ENCODE measurements around the gene NBEA.

The NBEA gene

GRCh38 chr13:35524171-35524570, 582.1 kb downstream of the NBEA start:
- DNase-seq: no peak

GRCh38 chr13:35526577-35526976, 584.5 kb downstream of the NBEA start:
- DNase-seq: no peak

DNA sequence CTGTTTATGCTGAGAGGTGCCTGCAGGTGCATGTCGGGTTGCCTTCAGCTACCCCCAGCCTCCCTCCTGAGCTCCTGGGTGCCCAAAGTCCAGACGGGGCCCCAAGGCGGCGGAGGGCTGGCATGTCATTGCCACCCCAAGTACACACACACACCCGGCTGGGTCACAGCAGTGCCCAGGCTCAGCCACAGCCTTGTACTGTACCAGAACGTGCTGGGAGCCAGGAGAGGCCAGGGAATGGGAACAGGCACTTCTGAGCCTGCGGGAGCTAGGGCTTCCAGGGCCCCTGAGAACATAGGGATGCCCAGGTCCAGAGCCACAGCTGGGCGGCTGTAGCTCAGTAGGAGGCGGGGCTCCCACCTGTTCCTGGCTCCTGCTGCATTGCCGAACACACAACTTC, 585.4 kb downstream of the NBEA start:
- no peak for DNase-seq

- DNase-seq: no peak
Observed at GRCh38 chr13:35530147-35530546, 588.1 kb downstream of the NBEA start.

DNA sequence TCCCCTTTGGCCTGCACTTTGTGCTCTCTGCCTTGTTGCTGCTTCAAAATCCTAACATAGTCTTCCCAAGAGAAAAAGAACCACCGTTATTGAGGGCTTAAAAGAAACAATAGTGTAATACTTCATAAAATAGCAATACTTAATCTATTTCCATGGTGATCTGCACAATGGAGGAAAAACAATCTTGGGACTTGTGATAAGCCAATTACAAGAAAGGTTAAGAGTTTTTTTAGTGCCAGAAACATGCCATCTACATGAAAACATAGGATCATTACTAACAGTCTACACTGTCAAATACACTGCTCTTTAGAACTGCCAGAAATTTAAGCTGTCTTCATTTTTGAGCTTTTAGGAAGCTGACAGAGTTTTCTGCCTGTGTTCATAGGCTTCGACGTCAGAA, 588.5 kb downstream of the NBEA start:
- no peak for DNase-seq

GRCh38 chr13:35531526-35531925, 589.5 kb downstream of the NBEA start:
- DNase-seq: no peak

DNA sequence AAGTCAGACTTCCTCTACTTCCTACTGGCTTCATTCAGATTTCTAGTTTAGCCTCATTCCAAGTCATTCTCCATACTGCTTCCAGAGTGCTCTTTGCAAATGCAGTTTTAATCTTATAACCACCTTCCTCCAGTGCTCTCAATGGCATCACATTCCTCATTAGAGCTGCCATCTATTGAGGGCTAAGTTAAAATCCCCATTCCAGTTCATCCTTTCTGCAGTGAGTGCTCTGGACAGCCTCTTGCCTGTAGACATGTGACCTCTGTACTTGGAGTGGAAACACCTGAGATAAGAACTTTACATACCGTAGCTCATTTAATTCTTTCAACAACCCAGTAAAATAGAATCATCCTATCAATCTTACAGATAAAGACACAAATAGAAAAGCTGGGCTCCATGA, 592.3 kb downstream of the NBEA start:
- DNase-seq: no peak

- no peak for DNase-seq
Observed at GRCh38 chr13:35548790-35549189, 606.7 kb downstream of the NBEA start.

DNA sequence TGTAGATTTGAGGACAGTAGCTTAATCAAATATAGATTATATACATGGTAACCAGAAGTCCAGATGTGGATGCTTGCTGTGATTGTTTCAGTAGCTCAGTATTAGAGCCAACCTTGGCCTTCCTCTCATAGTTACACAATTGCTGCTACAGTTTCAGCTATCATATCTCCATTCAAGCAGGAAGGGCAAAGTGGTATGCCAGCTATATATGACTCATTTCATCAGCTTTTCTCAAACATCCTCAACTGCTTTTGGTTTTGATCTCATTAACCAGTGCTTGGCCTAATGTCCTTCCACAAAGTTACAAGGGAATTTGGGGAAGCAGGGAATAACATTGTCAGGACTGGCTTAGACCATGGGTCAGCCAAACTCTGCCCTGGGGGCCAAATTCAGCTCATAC, 607.4 kb downstream of the NBEA start:
- no peak for DNase-seq

GRCh38 chr13:35552172-35552844, 610.2 kb downstream of the NBEA start:
- no peak for DNase-seq

DNA sequence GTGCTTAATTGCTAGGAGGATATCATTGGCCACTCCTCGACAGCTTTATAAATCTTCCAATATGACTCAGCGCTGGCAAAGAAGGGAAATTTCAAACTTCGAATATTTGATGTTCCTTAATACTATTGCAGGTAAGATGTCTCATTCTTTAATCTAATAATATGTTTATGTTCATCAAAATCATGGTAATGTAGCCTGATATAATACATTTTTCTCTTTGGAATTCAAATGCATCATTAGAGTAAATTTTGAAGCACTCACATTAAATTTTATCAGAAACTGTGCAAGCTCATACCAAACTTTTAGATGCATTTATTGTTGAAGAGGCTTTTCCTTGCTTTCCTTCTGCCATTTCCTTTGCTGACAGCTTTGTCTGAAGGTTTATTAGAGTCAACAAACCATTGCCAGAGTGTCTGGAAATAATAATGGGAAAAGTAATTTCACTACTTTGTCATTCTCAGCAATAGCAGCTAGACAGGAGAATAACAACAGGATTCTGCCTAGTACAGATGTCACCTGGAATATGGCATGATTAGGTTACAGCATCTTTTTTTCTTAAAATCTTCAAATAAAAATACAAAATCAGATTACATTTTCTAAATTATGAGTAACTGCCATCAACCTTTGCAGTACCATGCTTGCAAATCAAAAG, 613.0 kb downstream of the NBEA start:
- DNase-seq: no peak

DNA sequence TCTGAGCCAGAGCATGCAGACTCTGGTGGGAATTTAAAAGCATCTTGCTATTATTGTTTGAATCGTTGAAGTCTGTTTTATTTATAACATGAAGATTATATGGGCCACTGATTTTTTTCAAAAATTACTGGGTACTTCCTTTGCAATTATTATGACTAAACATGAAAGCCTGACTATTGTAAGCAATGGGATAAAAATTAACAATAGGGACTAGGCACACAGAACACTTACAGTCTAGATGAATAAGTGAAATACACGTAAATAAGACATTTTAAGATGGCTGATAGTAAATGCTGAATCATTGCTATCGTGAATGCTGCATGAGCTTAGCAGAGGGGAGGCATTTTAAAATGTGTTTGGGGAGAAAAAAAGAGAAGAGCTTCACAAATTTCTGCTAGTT, 615.4 kb downstream of the NBEA start:
- no peak for DNase-seq

DNA sequence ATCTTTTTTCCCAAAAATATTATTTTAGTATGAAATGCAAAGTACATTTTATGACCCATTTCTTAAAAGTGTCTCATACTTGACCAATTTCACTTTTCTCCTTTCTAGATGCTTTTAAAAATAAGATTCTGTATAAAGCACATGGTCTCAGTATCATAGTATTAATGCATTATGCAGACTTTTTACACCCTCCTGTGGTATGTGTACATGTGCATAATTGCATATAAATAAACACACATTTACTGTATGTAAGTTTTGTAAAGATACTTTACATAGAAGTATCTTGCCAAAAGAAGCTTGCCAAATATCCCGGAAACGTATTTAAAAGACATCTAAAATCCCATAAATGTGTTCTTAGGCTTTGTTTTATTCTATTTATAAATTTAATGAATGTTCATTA, 619.5 kb downstream of the NBEA start:
- DNase-seq: no peak

DNA sequence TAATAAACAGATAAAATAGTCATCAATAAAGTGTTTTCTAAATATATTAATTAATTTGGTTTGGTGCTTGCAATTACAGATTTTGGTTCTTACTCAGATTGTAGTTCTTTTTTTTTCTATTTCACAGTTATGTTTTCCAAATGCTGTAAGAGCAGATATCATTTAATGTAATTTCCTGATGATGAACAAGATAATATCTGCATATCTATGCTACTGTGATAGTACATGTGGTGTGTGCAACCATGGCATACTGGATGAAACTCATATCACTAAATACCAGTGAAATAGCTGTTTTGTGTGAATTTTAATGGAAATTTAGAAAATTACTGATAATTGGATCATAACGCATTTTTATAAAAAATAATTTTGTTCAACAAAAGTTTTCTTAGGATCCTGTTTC, 623.2 kb downstream of the NBEA start:
- DNase-seq: no peak

GRCh38 chr13:35566340-35566739, 624.3 kb downstream of the NBEA start:
- DNase-seq: no peak

GRCh38 chr13:35567406-35567980, 625.4 kb downstream of the NBEA start:
- DNase-seq: no peak

DNA sequence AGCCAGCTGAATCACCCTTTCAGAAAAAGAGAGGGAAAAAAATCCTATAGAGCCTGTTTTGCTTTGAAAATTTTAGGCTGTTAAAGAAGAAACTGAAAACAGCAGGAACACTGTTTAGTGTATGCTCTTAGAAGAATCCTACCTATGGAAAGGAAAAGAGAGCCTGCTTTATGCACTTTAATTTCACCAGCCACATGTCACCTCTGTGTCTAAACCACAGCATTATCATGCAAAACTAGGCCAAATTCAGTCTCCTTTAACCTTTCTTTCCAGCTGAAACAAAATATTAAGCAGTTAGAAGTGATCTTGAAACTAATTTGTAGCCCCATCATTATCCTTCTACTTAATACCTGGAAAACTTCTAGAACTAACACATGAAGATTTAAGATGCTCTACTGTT, 631.6 kb downstream of the NBEA start:
- DNase-seq: no peak

DNA sequence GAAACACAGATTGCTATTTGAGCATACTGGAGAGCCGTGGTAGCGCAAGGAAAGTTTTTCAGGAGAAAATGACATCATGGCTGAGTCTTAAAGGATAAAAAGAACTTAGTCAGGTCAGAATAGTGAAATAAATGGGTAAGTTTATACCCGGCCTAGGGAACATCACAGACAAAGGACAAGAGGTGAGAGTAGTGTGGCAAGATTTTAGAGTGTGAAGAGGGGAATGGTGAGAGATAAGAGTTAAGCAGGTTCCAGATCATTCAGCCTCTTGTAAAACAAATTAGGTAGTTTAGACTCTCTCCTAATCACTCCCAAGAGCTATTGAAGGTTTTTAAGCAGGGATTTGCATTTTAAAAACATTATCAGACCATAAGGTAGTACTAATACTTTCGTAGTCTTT, 650.4 kb downstream of the NBEA start:
- DNase-seq: no peak

DNA sequence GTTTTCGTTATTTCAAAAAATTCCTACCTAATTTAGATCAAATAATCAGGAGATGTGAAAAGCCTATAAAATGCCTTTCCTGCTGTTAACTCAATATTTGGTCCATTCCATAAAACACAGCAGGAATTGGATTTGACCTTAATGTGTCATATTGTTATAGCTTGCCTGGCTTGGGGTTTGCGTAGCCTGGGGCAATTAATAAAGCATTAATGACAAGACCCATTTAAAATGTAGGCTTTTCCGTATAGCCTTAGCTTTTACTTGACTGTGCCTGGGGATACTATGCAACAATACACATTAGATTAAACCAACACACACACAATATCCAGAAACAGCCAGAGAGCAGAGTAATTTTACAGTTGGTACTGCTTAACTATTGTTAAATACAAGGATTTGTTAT, 651.6 kb downstream of the NBEA start:
- DNase-seq: no peak

GRCh38 chr13:35594096-35594495, 652.0 kb downstream of the NBEA start:
- DNase-seq: no peak

- DNase-seq: no peak
Observed at GRCh38 chr13:35595181-35595580, 653.1 kb downstream of the NBEA start.

- no peak for DNase-seq
Observed at GRCh38 chr13:35596321-35597030, 654.4 kb downstream of the NBEA start.

GRCh38 chr13:35597451-35597850, 655.4 kb downstream of the NBEA start:
- no peak for DNase-seq

GRCh38 chr13:35598233-35598632, 656.2 kb downstream of the NBEA start:
- no peak for DNase-seq
